Naive B cell (primary cell): Measurements from ENCODE around the gene CMSS1. TPM values are rescaled to one million over a fixed set of nuclear protein-coding genes. Genes with fewer than 3 reads are reported as not detected.
A peak's percentile ranks its signal among the peaks of the same experiment; 100 is the strongest.

Experiments
- ATAC-seq, 2 donors: fragments of 150-1000 bp; cut with Tn5 transposase; 2 replicates each; pipeline ENCODE4 v1.10.0; 2021; ENCODE audit warnings: low read depth in 2 of 2, mild to moderate bottlenecking in 2 of 2, moderate library complexity in 2 of 2
- DNase-seq: peaks from one replicate; pipeline ENCODE4 v3.0.0; 2022
- H3K27ac Mint-ChIP-seq, 6 donors: one replicate each; pipeline ENCODE4 v1.8.0; 2020 to 2022; ENCODE audit warnings: mild to moderate bottlenecking in 6 of 6, mixed read lengths in 6 of 6, moderate library complexity in 5 of 6, inconsistent platforms in 2 of 6
- H3K27me3 Mint-ChIP-seq, 3 donors: one replicate each; pipeline ENCODE4 v1.8.0; 2021 to 2022; ENCODE audit warnings: mixed read lengths in 3 of 3, mild to moderate bottlenecking in 1 of 3
- H3K36me3 Mint-ChIP-seq, 2 donors: one replicate each; pipeline ENCODE4 v1.8.0; 2020 to 2022; ENCODE audit warnings: mixed read lengths in 2 of 2, inconsistent platforms in 1 of 2, mild to moderate bottlenecking in 1 of 2
- H3K4me1 Mint-ChIP-seq, 3 donors: one replicate each; pipeline ENCODE4 v1.8.0; 2020 to 2022; ENCODE audit warnings: mixed read lengths in 3 of 3, inconsistent platforms in 1 of 3, mild to moderate bottlenecking in 1 of 3, moderate library complexity in 1 of 3
- H3K4me3 Mint-ChIP-seq, 8 donors: one replicate each; pipeline ENCODE4 v1.8.0; 2020 to 2022; ENCODE audit warnings: mild to moderate bottlenecking in 8 of 8, mixed read lengths in 8 of 8, moderate library complexity in 8 of 8, inconsistent platforms in 2 of 8
- H3K9me3 Mint-ChIP-seq, 7 donors: one replicate each; pipeline ENCODE4 v1.8.0; 2020 to 2022; ENCODE audit warnings: mixed read lengths in 7 of 7, mild to moderate bottlenecking in 5 of 7, inconsistent platforms in 2 of 7, moderate library complexity in 1 of 7
- polyA plus RNA-seq, 6 donors: library from polyadenylated mRNA; unstranded; fragments of 300-500 nt; fragmentation: Illumina TruSeq; gene quantifications; one replicate each; pipeline ENCODE4 v1.2.3, GENCODE V29; 2021; ENCODE audit warnings: low read depth in 6 of 6

The CMSS1 gene
- polyA plus RNA-seq, 6 donors from 2014 or later, result 18.6 to 80.3 (median 26.7) TPM

DNA sequence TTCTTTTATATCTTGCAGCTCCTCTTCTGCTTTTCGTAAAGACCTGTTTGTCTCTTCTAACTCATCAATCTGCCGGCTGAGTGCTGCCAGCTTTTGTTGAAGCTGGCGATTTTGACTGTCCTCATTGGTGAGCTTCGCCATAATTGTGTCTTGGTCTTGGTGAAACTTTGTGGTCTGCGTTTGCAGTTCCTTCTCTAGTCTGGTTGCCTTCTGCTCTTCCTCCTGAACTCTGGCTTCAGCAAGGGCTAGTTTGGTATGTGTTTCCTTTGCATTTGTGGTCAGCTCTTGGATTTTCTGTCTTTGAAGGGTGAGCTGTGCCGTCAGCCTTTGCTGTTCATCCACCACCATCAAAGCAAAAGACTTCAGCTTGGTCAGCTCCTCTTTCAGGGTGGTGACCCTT, 32.9 kb downstream of the CMSS1 start:
- H3K4me1 Mint-ChIP-seq, result peaks cover 0 to 9% (median 8%) of the 10 kb centered on the region in 3 donors
- H3K27me3 Mint-ChIP-seq, result no peaks in the 10 kb centered on the region
- no peaks in the 10 kb centered on the region for H3K9me3 Mint-ChIP-seq
- no peaks in the 10 kb centered on the region for H3K36me3 Mint-ChIP-seq
- ATAC-seq, result no peak
- no peak overlapping the region for H3K4me3 Mint-ChIP-seq
- no peak for DNase-seq
- no peak overlapping the region for H3K27ac Mint-ChIP-seq

DNA sequence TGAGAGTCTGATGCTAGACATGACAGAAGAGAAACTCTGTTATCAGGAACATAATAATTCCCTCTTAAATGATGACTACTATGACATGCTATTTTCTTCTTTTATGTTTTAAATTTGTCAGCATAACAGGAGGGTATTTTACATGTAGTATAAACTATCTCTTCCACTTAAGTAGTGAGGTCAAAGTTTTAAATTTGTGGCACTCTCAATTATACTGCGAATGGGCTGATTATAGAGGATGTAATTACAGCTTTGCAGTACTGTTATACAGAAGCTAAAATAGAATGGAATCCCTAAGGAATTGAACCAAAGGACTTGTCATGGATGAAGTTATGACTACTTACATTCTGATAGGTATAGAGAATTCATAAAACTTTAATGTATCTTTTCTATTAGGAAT, 34.3 kb downstream of the CMSS1 start:
- no peak for DNase-seq
- no peaks in the 10 kb centered on the region for H3K27me3 Mint-ChIP-seq
- no peak overlapping the region for H3K27ac Mint-ChIP-seq
- H3K36me3 Mint-ChIP-seq, result no peaks in the 10 kb centered on the region
- H3K4me3 Mint-ChIP-seq, result no peak overlapping the region
- H3K4me1 Mint-ChIP-seq, result peaks cover 0 to 10% (median 0%) of the 10 kb centered on the region in 3 donors
- no peak for ATAC-seq
- no peaks in the 10 kb centered on the region for H3K9me3 Mint-ChIP-seq

DNA sequence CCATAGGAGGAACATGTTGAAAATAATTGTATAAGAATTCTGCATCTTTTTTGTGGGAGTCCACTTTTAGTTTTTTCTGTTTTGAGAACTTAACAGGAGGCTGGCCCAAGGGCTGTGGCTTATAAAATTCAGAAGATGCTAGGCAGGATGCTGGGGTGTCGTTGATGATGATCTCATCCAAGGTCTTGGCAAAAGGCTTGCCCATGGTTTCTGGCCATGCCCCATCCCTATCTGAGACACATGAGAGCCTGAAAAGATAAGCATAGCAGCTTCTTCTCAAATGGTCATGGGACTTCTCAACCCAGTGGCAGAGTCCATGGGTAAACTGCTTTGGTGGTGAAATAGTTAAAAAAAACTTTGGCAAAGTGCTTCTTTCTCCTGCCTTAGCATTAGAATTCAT, 35.2 kb downstream of the CMSS1 start:
- DNase-seq (no peak), ATAC-seq (no peak)
- no peaks in the 10 kb centered on the region for H3K27me3 Mint-ChIP-seq
- peaks cover 0 to 10% (median 0%) of the 10 kb centered on the region in 3 donors for H3K4me1 Mint-ChIP-seq
- H3K27ac Mint-ChIP-seq, result peak overlapping the region in 1 of 6 donors; percentile 21
- no peaks in the 10 kb centered on the region for H3K36me3 Mint-ChIP-seq
- no peak overlapping the region for H3K4me3 Mint-ChIP-seq
- no peaks in the 10 kb centered on the region for H3K9me3 Mint-ChIP-seq

DNA sequence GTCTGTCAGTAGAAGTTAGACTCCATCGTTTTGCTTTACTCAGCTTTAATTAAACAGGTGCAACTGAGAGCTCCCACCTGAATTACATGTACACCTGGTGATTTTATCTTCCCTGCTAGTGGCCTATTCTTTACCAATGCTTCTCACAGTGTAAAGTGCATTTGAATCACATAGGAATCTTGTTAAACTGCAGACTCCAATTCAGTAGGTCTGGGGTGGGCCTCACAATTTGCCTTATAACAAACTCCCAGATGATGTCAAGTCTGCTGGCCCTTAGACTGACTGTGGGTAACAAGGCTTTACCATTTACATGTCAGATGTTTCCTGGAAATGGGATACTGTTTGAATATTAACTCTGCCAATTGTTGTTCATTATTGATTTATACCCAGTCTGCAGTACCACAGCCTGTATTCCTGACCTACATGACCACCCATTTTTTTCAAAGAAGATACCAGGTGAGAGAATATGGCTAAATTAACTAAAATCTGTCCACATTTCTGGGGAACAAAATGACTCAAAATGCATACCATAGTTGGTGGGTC, 37.2 kb downstream of the CMSS1 start:
- no peaks in the 10 kb centered on the region for H3K9me3 Mint-ChIP-seq
- no peak overlapping the region for H3K27ac Mint-ChIP-seq
- peaks cover 0 to 10% (median 1%) of the 10 kb centered on the region in 3 donors for H3K4me1 Mint-ChIP-seq
- DNase-seq (no peak), ATAC-seq (no peak)
- no peaks in the 10 kb centered on the region for H3K27me3 Mint-ChIP-seq
- no peak overlapping the region for H3K4me3 Mint-ChIP-seq
- no peaks in the 10 kb centered on the region for H3K36me3 Mint-ChIP-seq

- Mint-ChIP-seq H3K4me1 (peaks cover 0 to 10% (median 5%) of the 10 kb centered on the region in 3 donors), H3K27me3 (no peaks in the 10 kb centered on the region), H3K27ac (no peak overlapping the region), H3K36me3 (no peaks in the 10 kb centered on the region), H3K4me3 (no peak overlapping the region), H3K9me3 (no peaks in the 10 kb centered on the region)
- DNase-seq, result no peak
- ATAC-seq, result no peak
These were observed 38.2 kb downstream of the CMSS1 start for GRCh38 chr3:99855900-99856299.

DNA sequence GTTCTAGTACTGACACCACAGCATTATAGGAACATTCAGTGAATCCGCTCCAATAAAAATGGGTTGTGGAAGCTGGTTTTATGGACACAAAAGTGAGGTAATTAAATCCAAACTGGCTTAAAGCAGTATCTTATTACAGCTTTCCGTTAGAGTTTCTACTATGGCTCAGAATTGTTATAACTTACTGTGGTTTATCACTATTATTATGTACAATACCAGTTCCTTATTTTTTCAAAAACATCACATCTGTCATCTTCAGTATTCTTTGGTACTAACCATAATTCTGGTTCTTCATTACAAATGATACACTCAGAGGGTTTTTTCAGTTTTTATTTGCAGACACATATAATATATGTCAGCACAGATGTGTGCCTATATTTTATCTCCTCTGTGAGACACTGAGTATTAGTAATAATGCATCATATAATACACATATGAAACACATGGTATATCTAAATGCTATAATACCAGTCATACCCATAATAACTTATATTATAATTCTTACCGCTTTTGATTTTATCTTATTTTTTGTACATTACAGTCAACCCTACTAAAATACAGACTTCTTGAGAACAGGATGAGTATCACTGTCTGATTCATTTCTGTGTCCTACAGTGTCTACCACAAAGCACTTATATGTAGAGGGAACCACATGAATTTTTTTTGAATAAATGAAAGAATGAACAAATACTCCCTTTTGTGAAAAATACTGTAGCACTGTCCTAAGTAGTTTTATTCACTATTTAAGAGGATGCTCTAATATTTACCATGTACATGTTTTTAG, 39.0 kb downstream of the CMSS1 start:
- DNase-seq (no peak), ATAC-seq (no peak)
- peaks cover 0 to 9% (median 5%) of the 10 kb centered on the region in 3 donors for H3K4me1 Mint-ChIP-seq
- no peak overlapping the region for H3K4me3 Mint-ChIP-seq
- no peak overlapping the region for H3K27ac Mint-ChIP-seq
- H3K27me3 Mint-ChIP-seq, result no peaks in the 10 kb centered on the region
- H3K9me3 Mint-ChIP-seq, result no peaks in the 10 kb centered on the region
- H3K36me3 Mint-ChIP-seq, result no peaks in the 10 kb centered on the region

- Mint-ChIP-seq H3K27ac (no peak overlapping the region), H3K27me3 (no peaks in the 10 kb centered on the region), H3K4me1 (peaks cover 0 to 7% (median 5%) of the 10 kb centered on the region in 3 donors), H3K36me3 (no peaks in the 10 kb centered on the region), H3K4me3 (no peak overlapping the region), H3K9me3 (no peaks in the 10 kb centered on the region)
- no peak for ATAC-seq
- no peak for DNase-seq
These were observed 39.6 kb downstream of the CMSS1 start for GRCh38 chr3:99857278-99857677.

- Mint-ChIP-seq H3K9me3 (no peaks in the 10 kb centered on the region), H3K4me1 (peaks cover 0 to 7% (median 5%) of the 10 kb centered on the region in 3 donors), H3K36me3 (no peaks in the 10 kb centered on the region), H3K27me3 (no peaks in the 10 kb centered on the region), H3K4me3 (no peak overlapping the region), H3K27ac (peak overlapping the region in 1 of 6 donors; percentile 43)
- ATAC-seq (no peak), DNase-seq (no peak)
These were observed 40.8 kb downstream of the CMSS1 start for GRCh38 chr3:99858469-99858868.

GRCh38 chr3:99859825-99860224, 42.2 kb downstream of the CMSS1 start:
- no peaks in the 10 kb centered on the region for H3K36me3 Mint-ChIP-seq
- DNase-seq (no peak), ATAC-seq (no peak)
- no peaks in the 10 kb centered on the region for H3K27me3 Mint-ChIP-seq
- no peaks in the 10 kb centered on the region for H3K9me3 Mint-ChIP-seq
- no peak overlapping the region for H3K4me3 Mint-ChIP-seq
- H3K4me1 Mint-ChIP-seq, result peaks cover 0 to 5% (median 4%) of the 10 kb centered on the region in 3 donors
- H3K27ac Mint-ChIP-seq, result no peak overlapping the region

DNA sequence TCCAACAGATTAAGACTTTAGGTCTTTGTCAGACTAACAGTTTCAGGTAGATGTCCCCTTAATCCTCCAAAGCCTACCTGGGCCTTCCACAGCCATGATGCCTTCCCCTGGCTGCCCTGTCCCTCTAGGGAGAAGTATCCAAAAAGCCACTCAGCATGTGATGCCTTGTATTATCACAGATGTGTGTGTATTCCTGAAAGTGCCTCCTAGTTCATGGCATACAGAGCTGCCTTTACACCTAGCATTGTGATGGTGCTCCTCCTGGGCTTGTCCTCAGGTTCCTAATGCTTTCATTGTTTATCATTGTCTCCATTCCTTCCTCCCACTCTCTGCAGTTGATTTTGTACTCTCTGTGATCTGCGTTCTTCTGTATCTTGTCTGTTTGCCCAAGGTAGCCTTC, 43.6 kb downstream of the CMSS1 start:
- peaks cover 2 to 11% (median 5%) of the 10 kb centered on the region in 3 donors for H3K4me1 Mint-ChIP-seq
- ATAC-seq (no peak), DNase-seq (no peak)
- no peak overlapping the region for H3K4me3 Mint-ChIP-seq
- no peaks in the 10 kb centered on the region for H3K36me3 Mint-ChIP-seq
- H3K27ac Mint-ChIP-seq, result peak overlapping the region in 2 of 6 donors; percentile 14 to 72
- H3K9me3 Mint-ChIP-seq, result no peaks in the 10 kb centered on the region
- H3K27me3 Mint-ChIP-seq, result no peaks in the 10 kb centered on the region

DNA sequence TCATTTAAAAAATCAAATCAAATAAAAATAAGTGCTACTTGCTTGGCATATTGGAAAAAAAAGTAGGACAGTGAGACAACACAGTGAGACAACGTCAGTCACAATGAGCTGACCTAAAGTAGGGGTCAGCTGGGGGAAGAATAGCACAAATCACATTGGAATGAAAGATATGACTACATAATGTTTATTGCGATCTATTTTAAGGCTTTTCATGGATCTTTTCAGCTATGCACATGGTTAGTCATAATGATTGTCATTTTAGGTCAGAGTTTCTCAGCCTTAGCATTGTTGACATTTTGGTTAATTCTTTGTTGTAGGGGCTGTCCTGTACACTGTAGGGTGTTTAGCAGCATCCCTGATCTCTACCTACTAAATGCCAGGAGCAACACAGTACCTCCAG, 44.5 kb downstream of the CMSS1 start:
- no peaks in the 10 kb centered on the region for H3K27me3 Mint-ChIP-seq
- ATAC-seq, result no peak
- H3K9me3 Mint-ChIP-seq, result no peaks in the 10 kb centered on the region
- no peak overlapping the region for H3K27ac Mint-ChIP-seq
- H3K4me1 Mint-ChIP-seq, result peaks cover 5 to 20% (median 7%) of the 10 kb centered on the region in 3 donors
- H3K4me3 Mint-ChIP-seq, result no peak overlapping the region
- no peaks in the 10 kb centered on the region for H3K36me3 Mint-ChIP-seq
- DNase-seq, result no peak

DNA sequence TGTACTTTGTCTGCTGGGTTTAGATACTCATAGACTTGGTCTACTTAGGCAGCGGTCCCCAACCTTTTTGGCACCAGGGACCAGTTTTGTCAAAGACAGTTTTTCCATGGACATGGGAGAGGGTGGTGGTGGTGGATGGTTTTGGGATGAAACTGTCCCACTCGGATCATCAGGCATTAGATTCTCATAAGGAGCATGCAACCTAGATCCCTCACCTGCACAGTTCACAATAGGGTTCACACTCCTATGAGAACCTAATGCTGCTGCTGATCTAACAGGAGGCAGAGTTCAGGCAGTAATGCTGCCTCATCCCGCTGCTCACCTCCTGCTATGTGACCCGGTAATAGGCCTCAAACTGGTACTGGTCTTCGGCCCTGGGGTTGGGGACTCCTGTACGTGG, 45.3 kb downstream of the CMSS1 start:
- no peaks in the 10 kb centered on the region for H3K36me3 Mint-ChIP-seq
- no peaks in the 10 kb centered on the region for H3K27me3 Mint-ChIP-seq
- H3K27ac Mint-ChIP-seq, result no peak overlapping the region
- ATAC-seq (no peak), DNase-seq (no peak)
- H3K4me1 Mint-ChIP-seq, result peaks cover 5 to 20% (median 8%) of the 10 kb centered on the region in 3 donors
- no peak overlapping the region for H3K4me3 Mint-ChIP-seq
- H3K9me3 Mint-ChIP-seq, result no peaks in the 10 kb centered on the region

DNA sequence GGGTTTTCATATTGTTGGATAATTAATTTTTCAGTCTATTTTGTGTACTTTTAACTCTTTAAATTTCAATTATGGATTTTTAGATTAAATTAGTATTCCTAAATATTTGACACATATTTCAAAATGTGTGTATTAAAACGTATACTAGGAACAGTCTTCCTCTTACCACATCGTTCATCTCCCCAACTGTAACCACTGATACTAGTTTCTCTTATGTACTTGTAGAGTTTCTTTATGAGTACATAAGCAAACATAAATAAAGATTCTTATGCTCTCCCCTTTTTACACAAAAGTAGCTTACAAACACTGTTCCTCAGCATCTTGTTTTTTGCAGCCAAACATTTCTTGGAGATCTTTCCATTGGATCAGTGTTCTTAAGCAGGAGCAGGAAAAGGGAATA, 45.9 kb downstream of the CMSS1 start:
- DNase-seq (no peak), ATAC-seq (no peak)
- Mint-ChIP-seq H3K36me3 (no peaks in the 10 kb centered on the region), H3K27ac (no peak overlapping the region), H3K4me3 (no peak overlapping the region), H3K4me1 (peaks cover 5 to 20% (median 8%) of the 10 kb centered on the region in 3 donors), H3K9me3 (no peaks in the 10 kb centered on the region), H3K27me3 (no peaks in the 10 kb centered on the region)

- no peaks in the 10 kb centered on the region for H3K9me3 Mint-ChIP-seq
- H3K36me3 Mint-ChIP-seq, result no peaks in the 10 kb centered on the region
- ATAC-seq (no peak), DNase-seq (no peak)
- no peak overlapping the region for H3K4me3 Mint-ChIP-seq
- H3K27me3 Mint-ChIP-seq, result no peaks in the 10 kb centered on the region
- H3K4me1 Mint-ChIP-seq, result peaks cover 5 to 20% (median 8%) of the 10 kb centered on the region in 3 donors
- peak overlapping the region in 2 of 6 donors; percentile 53 to 57 for H3K27ac Mint-ChIP-seq
These were observed 46.6 kb downstream of the CMSS1 start for GRCh38 chr3:99864289-99864688.
